ENCODE data around the gene ACO1.

Gene ACO1

DNA sequence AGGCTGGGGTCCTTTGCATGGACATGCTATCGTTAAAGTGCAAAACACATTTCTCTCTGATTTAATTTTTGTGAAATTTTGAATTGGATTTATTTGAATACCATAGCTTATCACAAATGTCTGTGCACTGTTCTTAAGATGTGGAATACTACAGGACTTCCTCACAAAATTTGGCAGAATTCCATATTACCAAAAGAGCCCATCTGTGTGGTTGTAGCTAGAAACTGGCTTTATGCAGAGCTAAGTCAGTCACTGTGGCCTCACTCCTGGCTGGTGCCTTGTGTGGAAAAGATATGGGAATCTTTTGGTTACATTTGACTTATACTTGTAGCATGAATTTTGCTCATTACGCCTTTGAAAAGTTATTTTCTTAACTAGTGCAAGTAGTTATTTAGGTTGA is 35.5 kb downstream of the ACO1 start:
- TF ChIP-seq ZNF274 (IDR thresholded peaks at IDR 0.05; ENCODE audit: low read depth, low read length) = no peak
- H3K4me3 ChIP-seq (ENCODE audit: low read length) = no peak overlapping the region

DNA sequence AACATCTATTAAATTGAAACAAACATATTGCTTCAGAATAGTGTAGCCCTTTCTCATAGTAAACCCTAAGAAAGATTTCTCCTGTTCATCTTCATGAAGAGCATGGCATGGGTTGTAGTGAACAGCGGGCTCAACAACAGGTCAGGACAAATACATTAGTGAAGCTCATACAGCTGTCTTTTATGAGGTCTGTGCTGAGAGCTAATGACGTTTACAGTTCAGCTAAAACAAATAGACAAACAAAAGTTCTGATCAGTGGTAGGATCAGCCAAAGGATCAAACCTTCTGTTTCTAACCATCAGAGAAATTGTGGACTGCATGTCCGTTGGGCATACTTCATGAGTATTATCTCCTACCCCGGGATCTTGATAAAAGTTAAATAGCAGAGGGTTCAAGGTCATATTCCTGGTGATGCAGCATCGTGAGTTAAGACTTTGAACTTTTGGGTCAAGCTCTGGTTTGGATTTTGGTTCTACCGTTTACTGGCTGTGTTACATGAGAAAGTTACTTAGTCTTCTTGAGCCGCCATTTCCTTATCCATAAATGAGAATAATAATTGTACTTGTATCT is 37.9 kb downstream of the ACO1 start:
- TF ChIP-seq ZNF274 (IDR thresholded peaks at IDR 0.05; ENCODE audit: low read depth, low read length) = no peak
- H3K4me3 ChIP-seq (ENCODE audit: low read length) = no peak overlapping the region

DNA sequence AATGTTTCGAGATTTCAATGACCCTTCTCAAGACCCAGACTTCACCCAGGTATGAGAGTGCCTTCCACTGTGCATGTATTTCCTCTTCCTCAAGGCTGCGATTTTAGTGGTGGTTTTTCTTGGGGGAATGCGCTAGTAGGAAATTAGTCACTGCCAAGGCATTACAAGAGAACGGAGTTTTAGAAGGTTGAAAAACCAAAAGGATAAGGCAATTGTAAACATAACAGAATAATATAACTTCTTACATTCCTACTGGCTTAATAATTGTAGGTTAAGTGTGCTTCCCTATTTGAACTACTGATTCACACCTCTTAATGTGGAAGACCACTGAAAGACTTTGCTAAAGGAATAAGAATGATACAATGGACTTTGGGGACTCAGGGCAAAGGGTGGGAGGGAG is 38.9 kb downstream of the ACO1 start:
- no peak overlapping the region for H3K4me3 ChIP-seq (ENCODE audit: low read length)
- no peak for TF ChIP-seq ZNF274 (IDR thresholded peaks at IDR 0.05; ENCODE audit: low read depth, low read length)

DNA sequence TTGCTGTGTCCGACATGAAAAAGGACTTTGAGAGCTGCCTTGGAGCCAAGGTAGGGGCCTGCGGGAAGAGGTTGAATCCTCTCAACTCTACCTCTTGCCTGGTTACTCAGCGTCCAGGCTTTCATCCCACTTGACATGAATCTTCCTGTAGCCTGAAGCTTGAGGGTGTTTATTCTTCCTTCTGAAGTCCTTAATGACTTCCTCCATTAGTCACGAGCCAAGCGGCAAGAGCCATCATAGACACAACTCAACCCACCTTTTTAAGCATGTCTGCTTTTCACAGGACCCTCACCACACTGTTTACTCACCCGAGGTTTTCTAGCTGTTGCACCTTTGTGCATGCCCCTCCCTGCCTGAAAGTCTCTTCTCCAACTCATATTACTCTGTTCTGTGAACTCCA is 40.2 kb downstream of the ACO1 start:
- no peak overlapping the region for H3K4me3 ChIP-seq (ENCODE audit: low read length)
- no peak for TF ChIP-seq ZNF274 (IDR thresholded peaks at IDR 0.05; ENCODE audit: low read depth, low read length)

DNA sequence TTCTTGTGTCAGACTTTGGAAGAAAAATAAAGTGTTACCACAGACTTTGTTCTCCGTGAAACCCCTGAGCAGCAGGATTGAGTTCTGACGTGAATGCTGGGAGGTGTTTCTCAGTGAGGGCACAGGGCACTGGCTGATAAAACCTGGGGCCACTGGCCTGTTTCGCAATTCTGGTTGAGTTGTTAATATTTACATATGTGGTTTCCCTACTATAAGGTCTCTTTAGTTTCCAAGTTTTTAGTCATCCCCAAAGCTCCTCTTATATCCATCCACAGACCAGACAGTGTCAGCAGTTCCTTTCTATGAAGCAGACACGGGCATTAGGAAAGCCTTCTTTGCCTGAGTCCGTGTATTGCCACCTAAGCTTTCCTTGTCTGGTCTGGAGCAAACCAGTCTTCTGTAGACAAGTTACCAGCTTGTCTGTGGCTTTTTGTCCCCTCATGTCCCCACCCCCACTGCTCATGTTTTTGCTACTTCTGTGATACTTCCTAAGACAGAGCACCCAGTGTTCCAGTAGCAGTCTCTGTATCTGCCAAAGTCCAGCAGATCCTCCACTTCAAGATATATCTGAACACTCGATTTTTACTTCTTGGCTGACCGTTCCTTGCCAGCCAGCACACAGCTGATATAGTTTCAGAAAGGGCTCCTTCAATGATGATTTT is 42.0 kb downstream of the ACO1 start:
- H3K4me3 ChIP-seq (ENCODE audit: low read length) = no peak overlapping the region
- TF ChIP-seq ZNF274 (IDR thresholded peaks at IDR 0.05; ENCODE audit: low read depth, low read length) = no peak

DNA sequence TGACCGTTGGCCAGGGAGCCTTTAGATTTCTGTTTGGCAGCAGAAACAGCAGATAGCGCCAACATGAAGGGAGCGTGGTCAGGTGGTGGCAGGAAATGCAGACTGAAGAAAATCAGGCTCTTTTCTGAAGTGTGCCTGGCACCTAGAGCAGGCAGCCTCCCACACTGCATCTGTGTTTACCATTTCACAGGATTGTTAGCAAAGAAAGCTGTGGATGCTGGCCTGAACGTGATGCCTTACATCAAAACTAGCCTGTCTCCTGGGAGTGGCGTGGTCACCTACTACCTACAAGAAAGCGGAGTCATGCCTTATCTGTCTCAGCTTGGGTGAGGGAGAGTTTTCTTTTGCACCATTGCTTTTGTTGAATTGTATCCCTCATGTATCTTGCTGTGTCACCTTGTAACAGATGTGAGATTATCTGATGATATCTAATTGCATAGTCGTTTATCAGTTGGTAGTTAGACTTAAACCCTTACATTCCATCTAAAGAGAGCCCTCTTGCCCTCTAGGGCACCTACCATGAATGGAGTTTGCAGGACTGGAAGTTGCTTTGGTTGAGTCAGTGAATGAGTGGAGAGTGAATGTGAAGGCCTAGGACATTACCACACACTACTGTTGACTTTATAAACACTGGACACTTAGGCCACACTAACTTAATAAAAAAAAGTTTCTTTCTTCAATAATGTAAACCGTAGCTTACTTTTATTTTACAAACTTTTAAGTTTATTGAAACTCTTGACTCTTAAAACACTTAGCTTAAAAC is 42.8 kb downstream of the ACO1 start:
- no peak for TF ChIP-seq ZNF274 (IDR thresholded peaks at IDR 0.05; ENCODE audit: low read depth, low read length)
- no peak overlapping the region for H3K4me3 ChIP-seq (ENCODE audit: low read length)

DNA sequence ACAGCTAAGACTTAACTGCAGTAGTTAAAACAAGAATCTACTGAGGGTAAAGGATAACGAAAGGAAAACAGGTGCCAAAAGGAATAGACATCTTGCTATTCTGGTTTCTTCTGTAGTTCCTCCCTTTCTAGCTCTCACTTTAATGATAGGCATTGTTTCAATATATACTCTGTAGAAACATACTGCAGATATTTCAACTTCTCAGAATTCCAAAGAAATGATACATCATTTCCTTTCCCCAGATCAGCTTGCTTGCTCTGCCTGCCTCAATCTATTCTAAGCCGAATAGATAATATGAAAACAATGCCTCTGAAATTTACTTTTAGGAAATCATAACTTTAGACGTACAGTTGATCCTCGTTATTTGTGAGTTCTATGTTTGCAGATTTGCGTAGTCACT is 46.3 kb downstream of the ACO1 start:
- no peak for TF ChIP-seq ZNF274 (IDR thresholded peaks at IDR 0.05; ENCODE audit: low read depth, low read length)
- no peak overlapping the region for H3K4me3 ChIP-seq (ENCODE audit: low read length)

DNA sequence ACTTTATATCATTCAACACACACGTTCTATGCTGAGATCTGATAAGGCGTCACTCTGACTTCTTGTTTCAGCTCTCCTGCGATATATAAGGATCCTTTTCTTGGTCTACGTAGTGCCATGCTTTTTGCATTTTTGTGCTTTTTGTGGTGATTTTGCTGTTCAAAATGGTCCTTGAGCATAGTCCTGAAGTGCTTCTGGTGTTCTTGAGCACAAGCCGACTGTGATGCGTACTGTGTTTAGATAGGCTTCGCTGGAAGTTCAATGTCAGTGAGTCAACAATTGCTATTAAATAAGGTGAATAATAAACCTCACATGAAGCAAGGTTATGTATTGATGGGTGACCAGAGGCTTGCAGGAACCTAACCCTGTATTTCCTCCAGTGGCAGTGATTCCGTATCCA is 46.8 kb downstream of the ACO1 start:
- TF ChIP-seq ZNF274 (IDR thresholded peaks at IDR 0.05; ENCODE audit: low read depth, low read length) = no peak
- H3K4me3 ChIP-seq (ENCODE audit: low read length) = no peak overlapping the region

DNA sequence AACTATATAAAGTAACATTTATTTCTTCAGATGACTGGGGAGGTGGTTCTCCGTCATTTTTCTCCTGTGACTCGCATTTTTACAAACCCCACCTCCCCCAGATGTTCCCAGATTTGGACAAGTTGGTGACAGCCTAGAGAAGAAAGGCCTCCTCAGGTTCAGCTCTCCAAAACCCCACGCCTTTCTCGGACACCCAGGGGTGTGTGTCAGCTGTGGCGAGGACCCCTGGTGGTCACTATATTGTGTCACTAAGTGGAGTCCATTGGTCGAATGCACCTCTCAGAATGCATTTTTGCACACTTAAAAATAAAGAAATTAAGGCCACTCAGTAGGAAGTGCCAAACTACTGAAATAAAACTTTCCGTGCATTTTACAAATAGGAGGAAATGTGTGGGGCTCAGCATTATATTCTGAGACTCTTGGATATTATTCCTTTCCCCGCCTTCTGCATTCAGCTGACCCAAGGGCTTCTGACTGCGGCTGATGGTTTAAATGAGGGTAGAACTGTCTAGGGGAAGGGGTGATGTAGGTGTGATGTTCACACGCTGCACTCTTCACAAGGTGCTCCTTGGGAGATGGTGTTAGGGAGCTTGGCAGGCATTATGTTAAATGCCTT is 47.6 kb downstream of the ACO1 start:
- TF ChIP-seq ZNF274 (IDR thresholded peaks at IDR 0.05; ENCODE audit: low read depth, low read length) = no peak
- no peak overlapping the region for H3K4me3 ChIP-seq (ENCODE audit: low read length)

DNA sequence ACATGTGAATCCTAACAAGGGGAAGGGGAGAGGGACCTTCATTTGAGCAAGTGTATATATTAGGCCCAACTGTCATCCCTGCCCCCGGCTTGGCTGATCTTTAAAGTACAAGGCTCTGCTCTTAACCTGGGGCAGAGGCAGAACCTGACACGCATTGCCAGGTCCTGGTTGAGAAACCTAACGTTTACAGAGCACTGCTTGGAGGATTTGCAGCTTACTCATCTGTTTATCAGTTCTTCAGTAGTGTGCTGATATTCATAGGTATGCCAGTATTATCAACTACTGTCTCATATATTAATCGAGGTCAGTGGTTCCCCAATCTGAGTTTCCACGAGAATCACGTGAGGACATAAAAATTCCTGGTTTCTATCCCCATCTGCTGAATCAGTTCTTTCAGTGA is 50.4 kb downstream of the ACO1 start:
- no peak overlapping the region for H3K4me3 ChIP-seq (ENCODE audit: low read length)
- TF ChIP-seq ZNF274 (IDR thresholded peaks at IDR 0.05; ENCODE audit: low read depth, low read length) = no peak

DNA sequence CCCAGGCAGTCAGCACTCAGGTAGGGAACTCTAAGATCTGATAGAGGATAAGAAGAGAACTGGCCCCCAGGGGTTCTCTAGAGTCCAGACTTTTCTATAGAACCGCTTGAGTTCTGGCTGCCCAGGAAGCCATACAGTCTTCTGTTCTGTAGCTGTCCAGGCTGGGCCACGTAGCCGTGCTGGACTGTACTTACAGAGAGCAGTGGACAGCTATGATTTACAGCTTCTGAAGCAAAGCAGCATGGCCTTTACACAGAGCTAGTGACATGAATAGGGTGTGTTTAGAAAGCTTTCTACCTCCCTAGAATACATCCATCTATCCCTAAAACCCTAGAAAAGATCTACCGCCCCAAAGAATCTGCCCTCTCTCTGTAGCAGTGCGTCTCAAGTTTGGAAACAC is 57.2 kb downstream of the ACO1 start:
- TF ChIP-seq ZNF274 (IDR thresholded peaks at IDR 0.05; ENCODE audit: low read depth, low read length) = no peak
- H3K4me3 ChIP-seq (ENCODE audit: low read length) = no peak overlapping the region

DNA sequence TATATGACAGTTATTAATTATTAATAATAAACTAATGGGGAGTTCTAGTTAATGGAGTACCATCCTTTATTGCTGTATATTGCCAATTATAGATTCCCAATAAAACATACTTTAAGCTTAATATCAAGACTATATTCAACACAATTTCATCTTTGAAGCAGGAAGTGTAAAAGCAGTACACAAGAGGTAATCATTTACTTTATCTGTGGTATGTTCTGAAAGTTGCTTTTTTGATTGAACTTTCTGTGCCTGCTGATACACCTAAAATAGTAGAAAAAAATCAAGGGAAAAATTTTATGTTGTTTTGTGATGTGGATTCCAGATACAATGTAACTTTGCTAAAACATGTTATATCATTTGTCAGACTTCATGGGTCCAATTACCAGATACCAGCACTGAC is 58.0 kb downstream of the ACO1 start:
- no peak overlapping the region for H3K4me3 ChIP-seq (ENCODE audit: low read length)
- no peak for TF ChIP-seq ZNF274 (IDR thresholded peaks at IDR 0.05; ENCODE audit: low read depth, low read length)

DNA sequence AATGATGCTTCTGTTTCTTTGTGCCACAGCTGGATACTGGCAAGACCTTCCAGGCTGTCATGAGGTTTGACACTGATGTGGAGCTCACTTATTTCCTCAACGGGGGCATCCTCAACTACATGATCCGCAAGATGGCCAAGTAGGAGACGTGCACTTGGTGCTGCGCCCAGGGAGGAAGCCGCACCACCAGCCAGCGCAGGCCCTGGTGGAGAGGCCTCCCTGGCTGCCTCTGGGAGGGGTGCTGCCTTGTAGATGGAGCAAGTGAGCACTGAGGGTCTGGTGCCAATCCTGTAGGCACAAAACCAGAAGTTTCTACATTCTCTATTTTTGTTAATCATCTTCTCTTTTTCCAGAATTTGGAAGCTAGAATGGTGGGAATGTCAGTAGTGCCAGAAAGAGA is 65.5 kb downstream of the ACO1 start:
- no peak overlapping the region for H3K4me3 ChIP-seq (ENCODE audit: low read length)
- TF ChIP-seq ZNF274 (IDR thresholded peaks at IDR 0.05; ENCODE audit: low read depth, low read length) = no peak

DNA sequence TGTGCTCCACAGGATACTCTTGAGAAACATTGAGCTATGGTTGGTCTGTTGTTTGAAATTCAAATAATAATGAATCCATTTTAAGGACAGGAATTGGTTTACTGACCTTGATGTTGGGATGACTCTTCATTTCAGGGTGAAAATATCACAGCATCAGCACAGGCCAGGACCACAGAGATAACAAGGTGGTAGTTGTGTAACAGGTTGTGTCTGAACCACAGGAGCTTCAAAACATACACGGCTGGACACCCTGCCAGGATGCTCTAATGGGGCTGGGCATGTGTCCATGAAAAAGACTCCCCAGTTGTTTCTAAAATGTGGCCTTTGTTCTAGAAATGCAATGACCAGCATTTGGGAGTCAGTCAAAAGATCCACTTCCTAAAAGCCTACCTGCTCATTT is 69.8 kb downstream of the ACO1 start:
- no peak for TF ChIP-seq ZNF274 (IDR thresholded peaks at IDR 0.05; ENCODE audit: low read depth, low read length)

DNA sequence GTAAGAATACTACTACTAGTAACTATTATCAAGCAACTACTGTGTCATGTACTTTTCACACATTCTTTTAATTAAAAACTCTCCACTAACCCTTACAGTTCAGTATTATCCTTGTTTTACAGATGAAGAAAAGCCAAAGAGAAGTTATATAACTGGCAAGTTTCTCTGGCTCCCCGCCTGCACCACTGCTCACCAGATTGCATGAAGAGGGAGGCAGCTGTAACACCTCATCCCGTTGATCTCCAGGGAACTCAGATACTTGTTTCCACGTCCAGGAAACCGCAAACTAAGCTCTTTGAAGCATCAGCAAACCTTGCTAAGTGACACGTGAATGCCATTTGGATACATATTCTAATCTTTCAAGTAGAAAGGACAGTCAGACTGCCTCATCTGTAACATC is 71.3 kb downstream of the ACO1 start:
- no peak for TF ChIP-seq ZNF274 (IDR thresholded peaks at IDR 0.05; ENCODE audit: low read depth, low read length)
- no peak overlapping the region for H3K4me3 ChIP-seq (ENCODE audit: low read length)

More for the DNA sequence above, 69.8 kb downstream of the ACO1 start:
- H3K4me3 ChIP-seq (ENCODE audit: low read length) = no peak overlapping the region
